Suprapubic skin (tissue), 3 donors: Measurements from ENCODE around the gene BAIAP3.

ENCODE experiments used
- CTCF ChIP-seq, 2 donors: fragments of 200-600 bp in 1 of 2; fragments of 450-650 bp in 1 of 2; sonication (generic) in 1 of 2; IDR thresholded peaks; one replicate each; pipeline ENCODE4 v1.5.1; 2016 to 2019; ENCODE audit warnings: antibody characterized with exemption in 2 of 2, mild to moderate bottlenecking in 1 of 2, moderate library complexity in 1 of 2
- POLR2A ChIP-seq, 2 donors: fragments of 450-650 bp; IDR thresholded peaks; one replicate each; pipeline ENCODE4 v1.6.1; 2017; ENCODE audit warnings: antibody characterized with exemption in 2 of 2, mild to moderate bottlenecking in 2 of 2, moderate library complexity in 2 of 2

GRCh38 chr16:1287982-1288670, 45.3 kb upstream of the BAIAP3 start:
- no peak for TF ChIP-seq CTCF (IDR thresholded peaks at IDR 0.05)
- no peak for TF ChIP-seq POLR2A (IDR thresholded peaks at IDR 0.05)
